NCI-H526 treated with DMSO at 0.1 percent for 48 hours (cell line): ENCODE data around the gene CSNK2A1.
"Not testable (repeated sequence)": the region's sequence is repeated elsewhere in the genome, so short reads cannot be mapped to it uniquely, and the experiment has no call there.

Source experiments
- DNase-seq: peaks from one replicate; lab custom pipeline; 2025; lab: John Stamatoyannopoulos, UW

The CSNK2A1 gene

GRCh38 chr20:533526-533925 is 10.1 kb downstream of the CSNK2A1 start:
- no peak for DNase-seq

GRCh38 chr20:532530-532929 is 11.1 kb downstream of the CSNK2A1 start:
- no peak for DNase-seq

GRCh38 chr20:531608-532007 is 12.0 kb downstream of the CSNK2A1 start:
- DNase-seq: no peak

- DNase-seq: no peak
These were observed 13.3 kb downstream of the CSNK2A1 start for GRCh38 chr20:530321-530720.

GRCh38 chr20:528923-529604 is 14.5 kb downstream of the CSNK2A1 start:
- DNase-seq: no peak

GRCh38 chr20:527571-527886 is 16.1 kb downstream of the CSNK2A1 start:
- no peak for DNase-seq

GRCh38 chr20:521860-522259 is 21.7 kb downstream of the CSNK2A1 start:
- no peak for DNase-seq

- no peak for DNase-seq
These were observed 23.6 kb downstream of the CSNK2A1 start for GRCh38 chr20:519999-520398.

- DNase-seq: no peak
These were observed 26.4 kb downstream of the CSNK2A1 start for GRCh38 chr20:517221-517620.

GRCh38 chr20:516799-517198 is 26.8 kb downstream of the CSNK2A1 start:
- no peak for DNase-seq

- DNase-seq: no peak
These were observed 27.9 kb downstream of the CSNK2A1 start for GRCh38 chr20:515696-516095.

- no peak for DNase-seq
These were observed 30.2 kb downstream of the CSNK2A1 start for GRCh38 chr20:513429-513828.

- peak; percentile 56 for DNase-seq
These were observed 33.1 kb downstream of the CSNK2A1 start for GRCh38 chr20:510328-511057.

GRCh38 chr20:508364-508787 is 35.2 kb downstream of the CSNK2A1 start:
- not testable (repeated sequence) for DNase-seq

- DNase-seq: no peak
These were observed 35.7 kb downstream of the CSNK2A1 start for GRCh38 chr20:507761-508332.

- DNase-seq: no peak
These were observed 36.4 kb downstream of the CSNK2A1 start for GRCh38 chr20:507006-507758.

GRCh38 chr20:504632-505075 is 38.9 kb downstream of the CSNK2A1 start:
- no peak for DNase-seq

- no peak for DNase-seq
These were observed 40.4 kb downstream of the CSNK2A1 start for GRCh38 chr20:503048-503737.

- DNase-seq: no peak
These were observed 45.6 kb downstream of the CSNK2A1 start for GRCh38 chr20:497979-498378.

GRCh38 chr20:496126-496696 is 47.4 kb downstream of the CSNK2A1 start:
- DNase-seq: no peak

GRCh38 chr20:492159-492558 is 51.4 kb downstream of the CSNK2A1 start:
- DNase-seq: no peak

GRCh38 chr20:487655-488054 is 55.9 kb downstream of the CSNK2A1 start:
- DNase-seq: no peak
